DND-41 (cell line): ENCODE measurements around the gene MB21D2.

Experiments
- ATAC-seq: fragments of 200-7000 bp; cut with Tn5 transposase; 3 replicates; pipeline ENCODE4 v1.9.1; 2021; ENCODE audit warnings: low read depth; ENCODE audit not compliant: insufficient read depth
- DNase-seq: peaks from one replicate; pipeline ENCODE4 v3.0.0-alpha.2; 2020
- H2AFZ ChIP-seq: 2 replicates; pipeline ENCODE4 v1.6.0; 2012; ENCODE audit warnings: low read depth, low read length
- H3K27ac ChIP-seq: 2 replicates; pipeline ENCODE4 v1.5.1; 2012; ENCODE audit warnings: low read length, inconsistent platforms
- H3K27me3 ChIP-seq: fragments of 200-600 bp; sonication (generic); 2 replicates; pipeline ENCODE4 v1.6.0; 2012; ENCODE audit warnings: low read length, mild to moderate bottlenecking, inconsistent platforms; ENCODE audit not compliant: insufficient read depth, poor library complexity
- H3K36me3 ChIP-seq: 2 replicates; pipeline ENCODE4 v1.5.1; 2012; ENCODE audit warnings: low read length, inconsistent platforms; ENCODE audit not compliant: insufficient read depth
- H3K4me1 ChIP-seq: 2 replicates; pipeline ENCODE4 v1.5.1; 2012; ENCODE audit warnings: mild to moderate bottlenecking, low read length; ENCODE audit not compliant: insufficient read depth
- H3K4me2 ChIP-seq: 2 replicates; pipeline ENCODE4 v1.6.0; 2012; ENCODE audit warnings: mild to moderate bottlenecking, moderate library complexity, low read length, inconsistent platforms; ENCODE audit not compliant: insufficient read depth
- H3K4me3 ChIP-seq, 2 experiments: fragments of 200-600 bp in 1 of 2; shearing (Covaris generic) in 1 of 2; 2 replicates each; pipeline ENCODE4 v1.5.1; 2012 to 2016; ENCODE audit warnings: inconsistent platforms in 2 of 2, low read length in 2 of 2, mild to moderate bottlenecking in 2 of 2, low read depth in 1 of 2, moderate library complexity in 1 of 2
- H3K79me2 ChIP-seq: 2 replicates; pipeline ENCODE4 v1.6.0; 2012; ENCODE audit warnings: low read length, inconsistent platforms; ENCODE audit not compliant: insufficient read depth
- H3K9ac ChIP-seq: 2 replicates; pipeline ENCODE4 v1.6.0; 2012; ENCODE audit warnings: low read depth, mild to moderate bottlenecking, inconsistent platforms, low read length, moderate library complexity
- H3K9me3 ChIP-seq: 2 replicates; pipeline ENCODE4 v1.5.1; 2012; ENCODE audit warnings: low read length, moderate library complexity, mild to moderate bottlenecking, inconsistent platforms; ENCODE audit not compliant: insufficient read depth, severe bottlenecking
- H4K20me1 ChIP-seq: 2 replicates; pipeline ENCODE4 v1.6.0; 2012; ENCODE audit warnings: low read length; ENCODE audit not compliant: insufficient read depth
- CTCF ChIP-seq: IDR thresholded peaks from 2 replicates; pipeline ENCODE4 v1.5.1; 2012; ENCODE audit warnings: borderline replicate concordance, low read length, moderate library complexity, mild to moderate bottlenecking; ENCODE audit not compliant: poor library complexity, severe bottlenecking; ENCODE audit errors: extremely low read depth
- EZH2 ChIP-seq: IDR thresholded peaks from 3 replicates; pipeline ENCODE4 v1.6.1; 2012; ENCODE audit warnings: borderline replicate concordance, low read depth, mild to moderate bottlenecking, moderate library complexity, low read length, inconsistent platforms; ENCODE audit not compliant: severe bottlenecking

MB21D2 gene

GRCh38 chr3:192947421-192947820 is 29.8 kb upstream of the MB21D2 start:
- Histone ChIP-seq H3K9me3 (no peaks in the 10 kb centered on the region), H3K36me3 (no peaks in the 10 kb centered on the region), H3K79me2 (no peaks in the 10 kb centered on the region), H4K20me1 (no peaks in the 10 kb centered on the region), H3K4me3 (no peak overlapping the region), H3K4me1 (no peaks in the 10 kb centered on the region), H2AFZ (no peak overlapping the region), H3K27ac (no peak overlapping the region), H3K4me2 (no peak overlapping the region), H3K27me3 (no peaks in the 10 kb centered on the region), H3K9ac (no peak overlapping the region)
- TF ChIP-seq CTCF (no peak), EZH2 (no peak)
- no peak for ATAC-seq
- no peak for DNase-seq

- no peak for DNase-seq
- no peaks in the 10 kb centered on the region for H3K9me3 ChIP-seq
- H4K20me1 ChIP-seq = no peaks in the 10 kb centered on the region
- H2AFZ ChIP-seq = no peak overlapping the region
- ATAC-seq = no peak
- no peaks in the 10 kb centered on the region for H3K27me3 ChIP-seq
- H3K9ac ChIP-seq = no peak overlapping the region
- no peak overlapping the region for H3K4me2 ChIP-seq
- no peak overlapping the region for H3K4me3 ChIP-seq
- H3K36me3 ChIP-seq = no peaks in the 10 kb centered on the region
- H3K27ac ChIP-seq = no peak overlapping the region
- TF ChIP-seq EZH2 (no peak), CTCF (no peak)
- no peaks in the 10 kb centered on the region for H3K4me1 ChIP-seq
- H3K79me2 ChIP-seq = no peaks in the 10 kb centered on the region
Observed at GRCh38 chr3:192943393-192943792, 25.7 kb upstream of the MB21D2 start.

GRCh38 chr3:192942625-192943024 is 25.0 kb upstream of the MB21D2 start:
- H3K4me3 ChIP-seq = no peak overlapping the region

More at GRCh38 chr3:192942625-192943024, 25.0 kb upstream of the MB21D2 start:
- no peak overlapping the region for H3K27ac ChIP-seq
- TF ChIP-seq EZH2 (no peak), CTCF (no peak)
- H4K20me1 ChIP-seq = no peaks in the 10 kb centered on the region
- no peaks in the 10 kb centered on the region for H3K4me1 ChIP-seq
- no peaks in the 10 kb centered on the region for H3K9me3 ChIP-seq
- H2AFZ ChIP-seq = no peak overlapping the region
- no peak overlapping the region for H3K4me2 ChIP-seq
- no peak for ATAC-seq
- H3K36me3 ChIP-seq = no peaks in the 10 kb centered on the region
- DNase-seq = no peak
- no peaks in the 10 kb centered on the region for H3K79me2 ChIP-seq
- H3K27me3 ChIP-seq = no peaks in the 10 kb centered on the region
- H3K9ac ChIP-seq = no peak overlapping the region
